ENCODE measurements around the gene ISY1.
"Not testable (repeated sequence)": the region's sequence is repeated elsewhere in the genome, so short reads cannot be mapped to it uniquely, and the experiment has no call there.

The ISY1 gene

GRCh38 chr3:129160891-129161859 lies at the start of gene ISY1:
TSS of gene ISY1 (minus strand) at chr3:129161063. CDS start at chr3:129160975, 88 bp downstream.
- DNase-seq: peak; percentile 73 to 76

GRCh38 chr3:129207479-129207878 lies 46.6 kb upstream of the ISY1 start:
- DNase-seq: no peak

DNA sequence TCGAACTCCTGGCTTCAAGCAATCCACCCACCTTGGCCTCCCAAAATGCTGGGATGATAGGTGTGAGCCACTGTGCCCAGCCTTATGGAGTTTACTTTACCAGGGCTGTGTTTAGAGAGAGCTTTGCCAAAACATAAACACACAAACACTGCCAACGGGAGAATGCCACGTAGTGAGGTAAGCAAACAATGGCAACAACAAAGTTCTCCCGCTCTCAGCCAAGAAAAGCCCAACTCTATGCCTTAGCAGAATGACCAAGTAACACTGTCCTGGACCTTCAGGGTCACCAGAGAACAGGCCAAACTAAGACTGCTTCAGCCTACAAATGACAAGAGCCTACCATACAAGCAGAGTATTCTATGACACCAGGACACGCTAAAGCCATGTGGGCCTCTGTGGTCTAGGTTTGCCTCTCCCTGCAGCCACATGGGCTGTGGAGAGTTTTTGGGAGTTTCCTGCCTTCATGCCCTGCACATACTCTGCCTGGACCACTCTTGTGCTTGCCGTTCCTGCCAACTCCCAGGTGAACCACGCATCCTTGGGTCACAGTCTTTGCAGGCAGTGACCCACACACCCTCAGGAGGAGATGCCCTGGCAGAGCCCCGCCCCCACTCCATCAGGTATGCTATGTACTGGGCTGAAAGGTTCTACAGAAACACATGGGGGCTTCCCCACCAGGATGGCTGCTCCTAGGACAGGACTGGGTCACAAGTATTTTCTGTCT lies 44.4 kb upstream of the ISY1 start:
- DNase-seq: no peak

DNA sequence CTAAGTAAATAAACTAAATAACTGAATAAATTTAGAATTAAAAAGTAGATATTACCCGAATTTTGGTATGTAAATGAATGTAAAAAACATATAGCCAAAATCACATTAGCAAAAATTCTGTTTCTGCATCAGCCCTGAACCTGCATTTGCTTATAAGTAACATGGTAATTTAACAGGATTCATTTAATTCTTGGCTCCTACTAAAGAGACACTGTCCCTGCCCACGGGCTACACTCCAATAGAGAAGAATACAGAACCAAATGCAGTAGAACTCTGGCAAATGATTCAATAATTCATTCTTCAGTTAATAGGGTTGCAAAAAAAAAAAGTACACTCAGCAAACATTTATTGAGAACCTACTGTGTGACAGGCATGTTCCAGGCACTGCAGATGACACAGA lies 43.6 kb upstream of the ISY1 start:
- DNase-seq: no peak

GRCh38 chr3:129199366-129199765 lies 38.5 kb upstream of the ISY1 start:
- DNase-seq: no peak

- no peak for DNase-seq
Observed at GRCh38 chr3:129197321-129197720, 36.5 kb upstream of the ISY1 start.

DNA sequence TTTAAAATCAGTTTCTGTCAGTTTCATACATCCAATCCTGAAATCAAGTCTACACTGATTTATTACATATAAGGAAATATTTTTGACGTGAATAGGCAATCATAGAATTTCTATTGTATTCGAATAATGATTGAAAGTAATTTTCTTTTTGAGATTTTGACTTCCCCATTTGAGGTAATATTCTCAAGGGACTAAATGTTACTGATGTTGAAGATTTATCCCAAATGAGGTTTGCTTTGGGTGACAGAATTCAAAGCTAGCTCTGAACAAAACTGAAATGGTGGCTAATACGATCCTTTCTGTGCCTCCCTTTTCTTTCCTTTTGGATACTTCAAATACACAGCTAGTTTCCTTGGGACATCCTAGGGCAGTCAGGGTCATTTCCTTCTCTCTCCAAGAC lies 35.7 kb upstream of the ISY1 start:
- DNase-seq: no peak

GRCh38 chr3:129195731-129196256 lies 34.9 kb upstream of the ISY1 start:
- no peak for DNase-seq

DNA sequence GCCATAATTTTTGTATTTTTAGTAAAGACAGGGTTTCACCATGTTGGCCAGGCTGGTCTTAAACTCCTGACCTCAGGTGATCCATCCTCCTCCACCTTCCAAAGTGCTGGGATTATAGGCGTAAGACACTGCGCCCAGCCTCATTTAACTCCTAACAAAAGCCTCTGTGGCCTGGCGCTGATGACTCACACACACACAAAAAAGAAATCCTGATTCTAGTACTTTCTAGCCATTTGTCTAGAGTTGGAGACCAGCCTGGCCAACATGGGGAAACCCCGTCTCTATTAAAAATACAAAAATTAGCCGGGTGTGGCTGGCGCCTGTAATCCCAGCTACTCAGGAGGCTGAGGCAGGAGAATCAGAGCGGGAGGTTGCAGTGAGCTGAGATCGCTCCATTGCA lies 28.9 kb upstream of the ISY1 start:
- DNase-seq: not testable (repeated sequence)

DNA sequence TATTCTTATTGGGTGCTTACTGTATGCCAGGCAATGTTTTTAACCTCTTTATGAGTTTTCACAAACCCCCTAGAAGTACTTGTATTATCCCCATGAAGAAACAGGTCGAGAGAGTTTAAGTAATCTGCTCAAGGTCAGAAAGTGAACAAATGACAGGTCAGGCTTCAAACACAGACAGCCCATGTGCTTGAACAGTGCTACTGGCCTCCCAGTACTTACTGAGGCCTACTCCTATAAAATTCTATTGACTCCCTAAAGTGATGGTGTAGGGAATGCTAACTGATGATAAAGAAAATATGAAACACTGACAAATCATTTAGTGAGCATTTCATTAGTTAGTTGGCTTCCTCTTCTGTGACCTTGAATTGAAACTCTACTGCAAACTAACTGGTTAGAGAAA lies 27.0 kb upstream of the ISY1 start:
- DNase-seq: no peak

- no peak for DNase-seq
Observed at GRCh38 chr3:129185783-129186182, 24.9 kb upstream of the ISY1 start.

- not testable (repeated sequence) for DNase-seq
Observed at GRCh38 chr3:129184784-129185542, 24.1 kb upstream of the ISY1 start.

- peak in 1 of 2 experiments; percentile 13 for DNase-seq
Observed at GRCh38 chr3:129184396-129184657, 23.5 kb upstream of the ISY1 start.

DNA sequence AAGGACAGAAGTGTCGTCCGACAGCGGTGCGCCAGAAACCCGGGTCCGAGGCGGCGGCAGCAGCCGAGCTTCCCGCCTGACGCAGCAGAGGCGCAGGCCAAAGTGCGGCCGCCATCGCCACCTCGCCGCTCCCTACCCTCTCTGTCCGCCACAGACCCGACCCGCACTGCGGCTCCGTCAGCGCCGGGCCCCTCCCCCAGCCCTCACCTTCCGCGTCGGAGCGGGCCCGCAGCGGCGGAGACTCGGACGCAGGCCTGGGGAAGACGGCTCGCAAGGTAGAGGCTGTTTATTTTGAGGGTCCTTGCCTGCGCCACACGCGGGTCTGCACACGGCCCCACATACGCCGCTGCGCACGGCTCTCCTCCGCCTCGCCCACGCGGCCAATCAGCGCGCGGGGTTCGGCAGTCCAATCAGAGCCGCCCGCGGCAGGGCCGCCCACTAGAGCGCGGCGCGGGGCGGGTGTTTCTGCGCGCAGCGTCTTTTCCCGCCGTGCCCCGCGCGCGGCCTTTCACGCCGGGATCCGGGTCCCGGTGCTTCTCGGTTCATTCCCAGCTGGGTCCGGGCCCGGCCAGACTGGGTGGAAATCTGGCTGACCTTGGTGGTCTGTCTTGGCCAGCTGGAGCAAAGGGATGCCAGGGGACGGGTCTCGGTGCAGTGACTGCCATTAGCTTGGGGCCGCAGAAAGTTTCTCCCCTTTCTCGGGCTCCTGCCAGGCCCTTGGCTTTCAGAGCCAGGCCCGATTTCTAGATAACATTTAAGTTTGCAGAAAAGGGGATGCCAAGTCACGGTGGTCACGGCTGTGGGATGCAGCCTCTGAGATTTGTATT lies 22.9 kb upstream of the ISY1 start, which contains the start of gene CNBP:
Gene CNBP, minus strand, starts transcription at position 328 of the 827 bp plus-strand sequence. CDS start 12,139 bp downstream, outside the sequence.
- DNase-seq: peak; percentile 88 to 90

- DNase-seq: no peak
Observed at GRCh38 chr3:129182390-129183185, 21.7 kb upstream of the ISY1 start.

- no peak for DNase-seq
Observed at GRCh38 chr3:129181819-129182218, 21.0 kb upstream of the ISY1 start.

GRCh38 chr3:129180461-129180860 lies 19.6 kb upstream of the ISY1 start:
- no peak for DNase-seq

DNA sequence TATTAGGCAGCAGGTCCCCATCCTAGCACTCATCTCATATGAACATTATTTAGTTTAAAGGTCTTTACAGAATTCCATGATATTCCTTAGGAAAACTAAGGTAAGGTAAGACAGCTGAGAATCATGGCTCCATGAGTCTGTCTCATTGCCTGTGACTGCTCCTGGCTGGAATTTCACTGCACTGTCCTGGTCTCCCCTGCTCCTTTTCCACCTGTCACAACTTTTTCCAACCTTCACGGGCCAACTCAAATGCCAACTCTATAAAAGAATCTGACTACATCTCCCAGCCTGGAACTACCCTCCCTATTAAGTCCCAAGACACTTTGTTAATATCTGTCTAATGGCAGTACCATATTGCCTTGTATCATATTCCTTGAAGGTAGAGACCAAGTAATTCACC lies 15.2 kb upstream of the ISY1 start:
- no peak for DNase-seq

GRCh38 chr3:129173725-129174124 lies 12.9 kb upstream of the ISY1 start:
- no peak for DNase-seq

GRCh38 chr3:129173206-129173605 lies 12.3 kb upstream of the ISY1 start:
- no peak for DNase-seq

Measured in activated CD4-positive, alpha-beta T cell treated with anti-CD3 and anti-CD28 coated beads, Interleukin-2, amount 50 U/mL, for 4 hours (primary cell).